GM13976 (cell line): ENCODE measurements around the gene WASF2.
A peak's percentile ranks its signal among the peaks of the same experiment; 100 is the strongest.

Experiments used
- DNase-seq: peaks from one replicate; pipeline ENCODE4 v3.0.0; 2012; ENCODE audit warnings: low spot score
- CTCF ChIP-seq: IDR thresholded peaks from 2 replicates; pipeline ENCODE4 v1.5.1; 2012; ENCODE audit warnings: borderline replicate concordance, mild to moderate bottlenecking; ENCODE audit not compliant: insufficient read depth; ENCODE audit errors: extremely low read depth, missing control alignments, control extremely low read depth
- in situ Hi-C: fragments of 300-500 bp; cut with MboI; formaldehyde crosslinking; loops from one replicate; pipeline ENCODE4 v1.12.0; 2022; ENCODE audit warnings: low sequenced_read_pairs, mixed read lengths, inconsistent platforms; ENCODE audit not compliant: unreplicated experiment

The WASF2 gene

DNA sequence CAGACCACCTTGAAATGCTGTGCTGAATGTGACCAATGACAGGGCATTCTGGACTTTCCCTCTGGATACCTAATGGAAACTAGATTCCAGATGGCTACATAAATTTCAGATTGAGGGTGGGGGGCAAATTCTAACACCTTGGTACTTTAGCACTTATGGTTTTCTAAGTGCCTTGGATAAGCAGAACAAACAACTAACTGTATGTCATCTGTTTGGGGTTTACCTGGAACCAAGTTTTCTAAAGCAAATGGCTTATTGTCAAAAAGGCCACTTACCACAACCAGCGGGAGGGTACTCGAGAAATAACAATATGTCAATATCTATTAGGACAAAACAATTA, 58.4 kb downstream of the WASF2 start:
- in situ Hi-C loops = no loop called here
- DNase-seq = no peak
- TF ChIP-seq CTCF = no peak

DNA sequence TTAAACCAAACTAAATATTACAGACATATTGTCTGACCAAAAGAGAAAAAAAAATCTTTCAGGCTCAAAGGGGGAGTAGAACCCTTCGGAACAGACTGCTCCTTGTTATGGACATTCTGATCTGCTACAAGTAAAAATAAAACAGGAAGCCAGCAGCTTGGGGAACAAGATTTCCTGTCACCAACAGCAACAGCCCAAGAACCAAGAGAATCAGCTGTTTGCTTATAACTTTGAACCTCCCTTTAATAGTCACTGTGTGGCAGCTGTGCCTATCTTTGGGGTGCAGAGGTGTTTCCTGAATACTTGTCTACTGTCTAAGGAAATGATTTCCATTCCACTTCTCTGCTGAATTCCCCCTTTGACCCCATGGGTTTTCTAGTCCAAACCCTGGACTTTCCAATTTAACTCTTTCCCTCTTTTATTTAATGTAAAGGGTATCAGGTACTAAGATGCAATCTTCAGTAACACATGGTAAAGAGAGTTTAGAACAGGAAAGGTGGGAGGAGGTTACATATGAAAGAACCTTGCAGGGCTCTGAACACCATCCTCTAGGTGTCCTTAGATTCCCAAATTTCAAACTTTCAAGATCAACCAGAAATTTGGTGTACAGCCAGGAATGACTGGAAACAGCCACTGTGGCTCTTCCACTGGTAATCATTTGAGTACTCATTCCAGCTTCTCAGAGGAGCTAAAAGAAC, 58.9 kb downstream of the WASF2 start:
- in situ Hi-C loops = no loop called here
- TF ChIP-seq CTCF = no peak
- DNase-seq = peak; percentile 42

DNA sequence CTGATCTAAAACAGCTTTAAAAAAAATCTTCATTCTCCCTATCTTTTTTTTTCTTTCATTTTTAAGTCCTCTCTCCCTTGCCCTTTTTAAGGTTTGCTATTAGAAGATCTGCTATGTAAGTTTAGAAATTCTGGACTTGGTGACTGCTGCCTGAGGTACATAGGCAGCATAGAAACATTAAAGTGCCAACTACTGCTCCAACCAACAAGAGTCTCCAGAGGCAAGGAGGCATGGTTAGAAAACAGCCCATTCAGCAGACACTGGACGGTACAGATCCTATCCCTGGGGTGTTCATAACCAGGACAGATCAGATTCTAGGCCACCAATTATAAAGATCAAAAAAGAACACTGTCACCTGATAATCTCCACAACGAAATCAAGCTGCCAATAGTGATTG, 60.9 kb downstream of the WASF2 start:
- in situ Hi-C loops = no loop called here
- DNase-seq = no peak
- TF ChIP-seq CTCF = no peak

DNA sequence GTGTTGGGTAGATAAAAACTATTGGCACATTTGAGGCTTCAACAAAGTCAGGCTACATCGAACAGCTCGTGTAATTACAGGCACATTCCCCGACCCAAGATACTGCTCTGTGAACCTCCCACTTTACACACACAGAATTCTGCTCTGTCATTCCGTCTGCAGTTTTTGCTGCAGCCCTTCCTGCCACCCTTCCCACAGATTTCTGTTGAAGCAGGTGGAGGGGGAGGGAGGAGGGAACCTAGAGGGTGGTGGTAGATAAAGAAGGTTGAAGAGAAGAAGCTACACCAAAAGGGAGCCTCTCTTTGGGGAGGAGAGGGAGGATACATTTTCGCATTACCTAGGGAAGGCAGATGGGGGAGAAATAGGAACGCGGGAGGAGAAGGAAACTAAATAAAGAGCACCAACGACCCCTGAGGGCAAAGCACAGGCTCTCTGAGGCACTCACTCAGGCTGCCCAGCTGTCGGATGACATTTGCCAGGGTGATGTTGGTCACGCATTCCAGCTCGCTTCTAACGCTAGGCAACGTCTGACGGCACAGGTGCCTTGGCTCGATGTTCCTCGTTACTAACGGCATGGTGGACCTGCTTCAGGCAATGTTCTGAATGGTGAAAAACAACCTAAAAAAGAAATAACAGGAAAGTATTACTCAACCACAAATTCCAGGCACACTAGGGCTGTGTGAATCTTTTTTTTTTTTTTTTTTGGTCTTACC, 61.5 kb downstream of the WASF2 start:
- in situ Hi-C loops = no loop called here
- DNase-seq = no peak
- TF ChIP-seq CTCF = no peak

GRCh38 chr1:27427816-27428315, 62.1 kb downstream of the WASF2 start:
- no peak for DNase-seq
- TF ChIP-seq CTCF = no peak
- in situ Hi-C loops = no loop called here

GRCh38 chr1:27427329-27427728, 62.6 kb downstream of the WASF2 start:
- no peak for DNase-seq
- in situ Hi-C loops = no loop called here
- TF ChIP-seq CTCF = no peak
